Left ventricle myocardium inferior (tissue), 1 donor: Measurements from ENCODE around the gene TRPM5. TPM values are rescaled to one million over a fixed set of nuclear protein-coding genes. Genes with fewer than 3 reads are reported as not detected.
A peak's percentile ranks its signal among the peaks of the same experiment; 100 is the strongest.

ENCODE experiments used
- DNase-seq: peaks from one replicate; pipeline ENCODE4 v3.0.0-alpha.2; 2020
- H3K27ac ChIP-seq: fragments of 200-600 bp; replicated peaks from 2 replicates; pipeline ENCODE4 v1.8.0; 2021
- H3K27me3 ChIP-seq: fragments of 200-600 bp; 2 replicates; pipeline ENCODE4 v1.8.0; 2021; ENCODE audit warnings: low read depth
- H3K36me3 ChIP-seq: fragments of 200-600 bp; 2 replicates; pipeline ENCODE4 v1.8.0; 2021
- H3K4me1 ChIP-seq: fragments of 200-600 bp; 2 replicates; pipeline ENCODE4 v1.8.0; 2021
- H3K4me3 ChIP-seq: fragments of 200-600 bp; 2 replicates; pipeline ENCODE4 v1.8.0; 2021; ENCODE audit warnings: mild to moderate bottlenecking, moderate library complexity
- H3K9me3 ChIP-seq: fragments of 200-600 bp; replicated peaks from 2 replicates; pipeline ENCODE4 v1.8.0; 2021
- CTCF ChIP-seq: fragments of 200-600 bp; IDR thresholded peaks from 2 replicates; pipeline ENCODE4 v1.8.0; 2021; ENCODE audit warnings: antibody characterized with exemption, mild to moderate bottlenecking, borderline replicate concordance
- intact Hi-C: fragments of 100-400 bp; cut with micrococcal nuclease; formaldehyde crosslinking; loops from one replicate; pipeline ENCODE4 v1.11.0; 2022
- total RNA-seq: library from RNA; stranded (reverse); fragmentation: NEBNext Ultra II Directional; extraction: Animal tissue kit (Norgen Biotek cat#: 25700); gene quantifications from one replicate; pipeline ENCODE4 v1.2.1, GENCODE V29; 2021
- donor health status: DM: no; HTN: yes; CAD: no; lungs with severe emphysema.

TRPM5 gene
- total RNA-seq, 1 donor from 2014 or later, result not detected

DNA sequence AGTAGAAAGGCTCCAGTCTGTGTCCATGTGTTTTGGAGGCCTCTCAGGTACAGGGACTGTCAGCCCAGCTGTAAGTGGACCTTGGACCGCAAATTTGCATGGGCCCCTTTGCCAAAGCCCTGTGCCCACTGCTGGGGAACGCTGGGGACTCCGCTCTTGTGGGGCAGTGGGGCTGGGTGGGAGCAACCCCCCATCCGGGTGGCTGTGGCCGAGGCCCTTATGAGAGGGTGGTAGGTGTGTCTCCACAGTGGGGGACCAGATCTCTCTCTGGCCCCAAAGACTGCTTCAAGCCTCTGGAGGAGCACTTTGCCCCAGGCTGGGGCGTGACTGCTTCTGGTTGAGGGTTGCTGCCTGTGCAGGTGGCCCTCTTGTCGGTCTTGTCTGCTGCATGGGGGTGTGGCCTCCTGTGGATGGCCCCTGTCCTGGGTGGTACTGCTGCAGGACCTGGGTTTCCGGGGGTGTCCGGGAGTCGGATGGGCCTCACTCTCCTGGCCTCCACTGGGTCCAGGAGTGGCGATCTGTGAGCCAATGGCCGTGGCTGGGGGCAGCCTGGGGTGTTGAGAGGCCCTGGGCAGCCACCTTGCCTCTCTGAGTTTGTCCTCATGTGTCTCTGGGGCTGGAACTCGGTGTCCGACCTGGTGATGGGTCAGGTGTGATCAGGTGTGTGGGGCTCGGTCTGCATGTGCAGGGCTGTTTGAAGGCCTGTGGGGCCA is 16.4 kb upstream of the TRPM5 start:
- H3K36me3 ChIP-seq, result no peaks in the 10 kb centered on the region
- H3K4me1 ChIP-seq, result peaks cover 66% of the 10 kb centered on the region
- H3K27me3 ChIP-seq, result no peaks in the 10 kb centered on the region
- H3K9me3 ChIP-seq, result no peaks in the 10 kb centered on the region
- H3K4me3 ChIP-seq, result peak overlapping the region; percentile 52
- no peak for DNase-seq
- intact Hi-C loops, result no loop called here
- H3K27ac ChIP-seq, result peak overlapping the region; percentile 94
- no peak for TF ChIP-seq CTCF

DNA sequence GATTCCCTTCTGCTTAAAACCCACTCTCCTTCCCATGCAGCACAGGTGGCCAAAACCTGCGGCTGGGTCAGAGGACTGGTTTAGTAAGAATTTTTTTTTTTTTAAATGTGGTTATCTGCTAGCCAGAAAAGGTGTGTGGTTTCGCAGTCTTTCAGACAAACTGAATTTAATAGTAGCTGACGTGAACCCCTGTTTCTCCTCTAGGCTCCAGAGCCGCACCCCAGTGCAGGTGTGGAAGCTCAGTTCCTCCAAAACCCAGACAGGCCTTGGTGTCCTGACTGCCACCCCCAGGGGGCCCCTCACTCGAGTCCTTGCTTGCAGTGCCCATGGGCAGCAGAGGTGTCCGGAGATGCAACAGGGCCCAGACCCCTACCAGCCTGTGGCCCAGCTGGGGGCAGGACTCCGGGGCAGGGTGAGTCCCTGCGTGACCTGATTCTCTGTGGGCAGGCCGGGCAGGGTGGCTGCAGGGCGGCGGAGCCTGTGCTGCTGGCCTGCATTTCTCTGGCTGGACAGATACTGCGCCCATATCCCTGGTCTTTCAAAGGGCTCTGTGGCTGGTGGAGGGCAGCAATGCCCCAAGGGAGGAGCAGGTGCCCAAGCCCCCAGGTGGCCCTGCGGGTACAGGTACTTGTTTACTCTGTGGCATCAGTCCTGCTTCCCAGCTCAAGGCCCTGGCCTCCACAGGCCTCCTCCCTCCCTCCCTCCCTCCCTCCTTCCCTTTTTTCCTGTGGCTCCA is 15.7 kb upstream of the TRPM5 start:
- intact Hi-C loops, result no loop called here
- Histone ChIP-seq H3K27me3 (no peaks in the 10 kb centered on the region), H3K9me3 (no peaks in the 10 kb centered on the region), H3K4me1 (peaks cover 59% of the 10 kb centered on the region), H3K36me3 (no peaks in the 10 kb centered on the region), H3K27ac (peak overlapping the region; percentile 94), H3K4me3 (no peak overlapping the region)
- DNase-seq, result no peak
- no peak for TF ChIP-seq CTCF

- Histone ChIP-seq H3K4me3 (no peak overlapping the region), H3K4me1 (peaks cover 51% of the 10 kb centered on the region), H3K36me3 (no peaks in the 10 kb centered on the region), H3K27ac (peak overlapping the region; percentile 94), H3K27me3 (no peaks in the 10 kb centered on the region), H3K9me3 (no peaks in the 10 kb centered on the region)
- intact Hi-C loops, result no loop called here
- DNase-seq, result no peak
- TF ChIP-seq CTCF, result no peak
Observed at GRCh38 chr11:2459016-2459725, 14.9 kb upstream of the TRPM5 start.

- TF ChIP-seq CTCF, result no peak
- Histone ChIP-seq H3K36me3 (no peaks in the 10 kb centered on the region), H3K27ac (peak overlapping the region; percentile 94), H3K27me3 (no peaks in the 10 kb centered on the region), H3K4me1 (peaks cover 47% of the 10 kb centered on the region), H3K4me3 (no peak overlapping the region), H3K9me3 (no peaks in the 10 kb centered on the region)
- intact Hi-C loops, result no loop called here
- no peak for DNase-seq
Observed at GRCh38 chr11:2458321-2458720, 14.0 kb upstream of the TRPM5 start.

DNA sequence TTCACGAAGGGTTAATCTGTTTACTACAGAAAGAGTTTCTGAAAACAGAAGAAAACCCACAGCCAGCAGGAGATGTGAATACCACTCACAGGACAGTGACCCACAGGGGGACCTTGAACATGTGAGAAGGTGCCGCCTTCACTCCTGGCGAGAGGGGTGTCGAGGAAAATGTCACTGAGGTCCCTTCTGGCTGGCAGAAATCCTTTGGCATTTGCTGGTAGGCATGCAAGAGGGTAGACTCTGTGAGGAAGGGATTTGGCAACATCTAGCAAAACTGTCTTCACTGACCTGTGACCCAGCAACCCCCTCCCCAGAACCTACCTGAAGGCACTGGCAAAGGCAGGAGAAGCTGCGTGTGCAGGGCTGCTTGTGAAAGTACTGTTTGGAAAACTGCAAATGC is 9.1 kb upstream of the TRPM5 start:
- TF ChIP-seq CTCF, result no peak
- H3K4me3 ChIP-seq, result no peak overlapping the region
- no peaks in the 10 kb centered on the region for H3K9me3 ChIP-seq
- no peak for DNase-seq
- no peak overlapping the region for H3K27ac ChIP-seq
- H3K36me3 ChIP-seq, result no peaks in the 10 kb centered on the region
- H3K4me1 ChIP-seq, result peaks cover 26% of the 10 kb centered on the region
- intact Hi-C loops, result no loop called here
- H3K27me3 ChIP-seq, result peaks cover 8% of the 10 kb centered on the region
